GM12865 (cell line): ENCODE data around the gene NUMB.
"Not testable (repeated sequence)": the region's sequence is repeated elsewhere in the genome, so short reads cannot be mapped to it uniquely, and the experiment has no call there.

ENCODE experiments used
- DNase-seq: peaks from one replicate; pipeline ENCODE4 v3.0.0; 2010; ENCODE audit warnings: low read depth
- H3K4me3 ChIP-seq: 2 replicates; pipeline ENCODE4 v1.5.1; 2011; ENCODE audit warnings: mild to moderate bottlenecking, low read depth, low read length, control low read depth
- TF ChIP-seq, protein P1 (sequence below): IDR thresholded peaks from 2 replicates; pipeline ENCODE4 v1.5.1; 2011; ENCODE audit warnings: low read length, control low read depth, low read depth, inconsistent platforms; ENCODE audit not compliant: insufficient read depth; ENCODE audit errors: missing control alignments

NUMB gene

DNA sequence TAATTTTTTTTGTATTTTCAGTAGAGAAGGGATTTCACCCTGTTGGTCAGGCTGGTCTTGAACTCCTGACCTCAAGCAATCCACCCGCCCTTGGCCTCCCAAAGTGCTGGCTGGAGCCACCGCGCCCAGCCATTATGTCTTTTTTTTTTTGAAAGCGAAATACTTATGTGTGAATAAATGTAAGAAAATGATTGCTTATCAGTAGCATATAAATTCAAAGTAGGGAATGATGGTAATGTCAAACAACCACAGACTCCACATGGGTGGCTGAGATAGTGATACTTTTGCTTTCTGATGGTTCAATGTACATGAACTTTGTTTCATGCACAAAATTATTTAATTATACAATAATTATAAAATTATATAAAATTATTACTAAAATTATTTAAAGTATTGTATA, 145.2 kb downstream of the NUMB start:
- H3K4me3 ChIP-seq, result no peak overlapping the region
- TF ChIP-seq, protein P1, sequence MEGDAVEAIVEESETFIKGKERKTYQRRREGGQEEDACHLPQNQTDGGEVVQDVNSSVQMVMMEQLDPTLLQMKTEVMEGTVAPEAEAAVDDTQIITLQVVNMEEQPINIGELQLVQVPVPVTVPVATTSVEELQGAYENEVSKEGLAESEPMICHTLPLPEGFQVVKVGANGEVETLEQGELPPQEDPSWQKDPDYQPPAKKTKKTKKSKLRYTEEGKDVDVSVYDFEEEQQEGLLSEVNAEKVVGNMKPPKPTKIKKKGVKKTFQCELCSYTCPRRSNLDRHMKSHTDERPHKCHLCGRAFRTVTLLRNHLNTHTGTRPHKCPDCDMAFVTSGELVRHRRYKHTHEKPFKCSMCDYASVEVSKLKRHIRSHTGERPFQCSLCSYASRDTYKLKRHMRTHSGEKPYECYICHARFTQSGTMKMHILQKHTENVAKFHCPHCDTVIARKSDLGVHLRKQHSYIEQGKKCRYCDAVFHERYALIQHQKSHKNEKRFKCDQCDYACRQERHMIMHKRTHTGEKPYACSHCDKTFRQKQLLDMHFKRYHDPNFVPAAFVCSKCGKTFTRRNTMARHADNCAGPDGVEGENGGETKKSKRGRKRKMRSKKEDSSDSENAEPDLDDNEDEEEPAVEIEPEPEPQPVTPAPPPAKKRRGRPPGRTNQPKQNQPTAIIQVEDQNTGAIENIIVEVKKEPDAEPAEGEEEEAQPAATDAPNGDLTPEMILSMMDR, result no peak
- no peak for DNase-seq

- no peak overlapping the region for H3K4me3 ChIP-seq
- no peak for DNase-seq
- TF ChIP-seq, protein P1, result no peak
Measured at GRCh38 chr14:73312687-73313086, 145.7 kb downstream of the NUMB start.

DNA sequence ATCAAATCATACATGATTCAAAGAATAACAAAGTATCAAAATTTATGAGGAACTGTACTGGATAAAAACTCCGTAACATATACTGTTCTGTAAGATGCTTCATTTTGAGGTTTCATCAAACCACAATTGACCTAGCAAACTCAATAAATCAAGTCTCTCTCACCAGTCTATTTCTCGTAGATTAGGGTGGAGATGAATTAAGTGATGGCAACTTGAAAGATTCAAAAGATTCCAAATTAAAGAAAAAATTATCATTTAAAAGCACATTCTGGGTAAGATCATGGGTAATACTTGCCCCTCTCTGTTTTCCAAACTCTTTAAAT, 146.7 kb downstream of the NUMB start:
- DNase-seq, result no peak
- TF ChIP-seq, protein P1, result no peak
- no peak overlapping the region for H3K4me3 ChIP-seq

DNA sequence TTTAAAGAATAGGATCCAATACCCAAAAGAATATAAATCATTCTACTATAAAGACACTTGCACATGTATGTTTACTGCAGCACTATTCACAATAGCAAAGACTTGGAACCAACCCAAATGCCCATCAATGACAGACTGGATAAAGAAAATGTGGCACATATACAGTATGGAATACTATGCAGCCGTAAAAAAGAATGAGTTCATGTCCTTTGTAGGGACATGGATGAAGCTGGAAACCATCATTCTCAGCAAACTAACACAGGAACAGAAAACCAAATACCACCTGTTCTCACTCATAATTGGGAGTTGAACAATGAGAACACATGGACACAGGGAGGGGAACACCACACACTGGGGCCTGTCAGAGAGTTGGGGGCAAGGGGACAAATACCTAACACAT, 149.1 kb downstream of the NUMB start:
- not testable (repeated sequence) for DNase-seq, H3K4me3 ChIP-seq

GRCh38 chr14:73307261-73307660, 151.1 kb downstream of the NUMB start:
- TF ChIP-seq, protein P1, result no peak
- DNase-seq, result no peak

GRCh38 chr14:73305499-73305898, 152.8 kb downstream of the NUMB start:
- TF ChIP-seq, protein P1, result no peak
- no peak overlapping the region for H3K4me3 ChIP-seq
- no peak for DNase-seq

More at GRCh38 chr14:73307261-73307660, 151.1 kb downstream of the NUMB start:
- H3K4me3 ChIP-seq, result no peak overlapping the region

DNA sequence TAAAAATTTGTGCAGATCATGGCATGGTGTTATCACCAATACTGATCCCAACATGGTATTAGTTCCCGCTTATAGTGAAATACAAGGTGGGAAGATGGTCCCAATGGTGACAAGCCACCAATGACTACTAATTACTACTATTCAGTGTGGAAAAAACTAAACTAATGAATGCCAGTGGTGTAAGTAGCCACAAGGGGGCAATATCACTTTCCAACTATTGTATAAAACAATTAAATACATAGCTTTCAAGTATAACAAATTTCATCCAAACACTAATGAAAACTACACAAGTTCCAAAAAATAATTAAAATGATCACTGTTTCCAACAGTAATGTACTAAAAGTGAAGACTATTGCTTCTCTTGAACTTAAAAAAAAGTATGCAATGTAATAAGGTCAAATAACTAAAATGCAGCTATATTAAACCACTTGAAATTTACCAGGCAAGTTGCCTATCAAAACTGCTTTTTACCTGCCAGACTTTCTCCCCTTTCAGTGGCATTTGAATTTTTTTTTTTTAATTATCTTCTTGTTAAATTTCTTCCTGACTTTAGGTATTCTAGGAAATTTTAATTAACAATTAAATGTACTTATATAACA, 163.0 kb downstream of the NUMB start:
- DNase-seq, result peak; percentile 56
- TF ChIP-seq, protein P1, result peak; percentile 47
- H3K4me3 ChIP-seq, result no peak overlapping the region
